ENCODE results near the gene ATP9B.

ATP9B gene

DNA sequence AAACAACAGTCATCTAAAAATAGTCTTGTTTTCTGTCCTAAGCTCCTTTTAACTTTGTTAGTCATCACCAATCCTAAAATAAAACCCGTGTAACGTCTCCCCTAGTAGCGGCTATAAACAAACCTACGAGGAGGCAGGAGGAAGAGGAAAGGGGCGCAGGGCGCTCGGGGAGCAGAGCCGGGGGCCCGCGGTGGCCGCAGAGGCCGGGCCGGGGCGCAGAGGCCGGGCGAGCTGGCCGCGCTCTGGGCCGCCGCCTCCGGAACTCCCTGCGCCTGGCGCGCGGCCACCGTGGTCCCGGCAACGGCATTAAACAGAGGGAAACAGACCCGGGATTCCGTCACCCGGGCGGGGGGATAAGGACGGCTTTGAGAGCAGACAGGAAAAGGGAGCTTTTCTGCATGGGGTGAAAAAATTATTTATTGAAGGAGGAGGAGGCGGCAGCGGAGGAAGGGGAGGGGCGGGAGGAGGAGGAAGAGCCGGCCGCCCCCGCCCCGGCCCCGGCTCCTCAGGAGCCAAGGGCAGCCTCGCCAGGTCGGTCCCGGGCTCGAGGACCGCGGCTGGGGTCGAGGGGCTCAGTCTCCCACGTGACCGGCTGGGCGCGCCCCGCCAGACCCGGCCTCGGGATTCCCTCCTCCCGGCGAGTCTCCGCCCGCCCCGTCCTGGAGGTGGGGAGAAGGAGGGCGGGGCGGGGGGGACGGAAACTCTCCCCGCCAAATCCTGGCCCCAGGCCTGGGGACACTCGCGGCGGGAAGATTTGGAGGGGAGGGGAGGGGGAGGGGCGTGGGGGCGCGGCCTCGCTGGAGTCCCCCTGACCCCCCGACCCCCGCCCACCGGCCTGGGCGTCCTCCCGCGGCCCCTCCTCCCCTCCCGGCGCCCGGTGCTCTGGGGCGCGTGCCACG, 324.7 kb downstream of the ATP9B start (continued):
- TF ChIP-seq ZNF747 (tag by site-specific recombination; IDR thresholded peaks at IDR 0.05): no peak
- TF ChIP-seq GLIS2 (tag by site-specific recombination; IDR thresholded peaks at IDR 0.05): no peak
- TF ChIP-seq ZNF248 (tag by site-specific recombination; IDR thresholded peaks at IDR 0.05): no peak

DNA sequence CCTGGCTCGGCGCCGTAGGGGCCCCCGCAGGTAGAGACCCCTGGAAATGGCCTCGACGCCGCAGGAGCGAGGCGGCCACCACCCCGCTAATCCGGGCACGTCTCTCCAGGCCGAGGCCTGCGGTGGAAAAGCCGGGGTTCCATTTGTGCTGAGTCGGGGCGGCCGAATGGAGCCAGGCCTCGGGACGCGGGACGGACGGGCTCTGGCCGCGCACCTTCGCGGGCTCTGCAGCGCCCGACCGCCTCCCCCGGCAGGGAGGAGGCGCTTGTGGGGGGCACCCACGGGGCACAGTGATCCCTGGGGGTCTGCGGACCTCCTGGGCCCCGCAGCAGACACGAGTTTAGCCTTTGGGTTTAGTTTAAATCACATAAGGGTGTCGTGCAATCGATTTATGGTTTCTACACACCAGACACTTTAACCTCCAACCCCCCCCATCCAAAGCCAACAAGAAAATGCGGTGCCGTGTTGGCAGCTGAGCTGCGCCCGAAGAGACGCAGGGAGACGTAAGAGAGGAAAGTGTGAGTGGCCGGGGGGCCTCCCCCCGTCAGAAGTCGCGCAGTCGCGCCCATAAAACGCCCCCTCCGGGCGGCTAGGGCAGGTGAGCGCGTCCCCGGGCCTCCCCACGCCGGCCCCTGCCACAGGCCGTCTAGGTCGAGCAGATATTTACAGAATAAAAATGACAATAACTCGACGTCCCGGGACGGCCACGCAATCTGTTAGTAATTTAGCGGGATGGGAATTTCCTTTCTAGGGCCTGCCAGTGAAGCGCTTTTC, 325.5 kb downstream of the ATP9B start:
- H3K9me3 ChIP-seq (ENCODE audit: control insufficient read depth, insufficient read depth, low read depth, low read length): no peaks in the 10 kb centered on the region
- peak overlapping the region; percentile 7; the same call in 1 of the 2 replicates for H3K4me3 ChIP-seq (ENCODE audit: low read depth, low read length)
- no peaks in the 10 kb centered on the region for H3K36me3 ChIP-seq (ENCODE audit: control insufficient read depth in 2 of 2, insufficient read depth in 1 of 2, low read length in 2 of 2)
- CTCF ChIA-PET: no interaction called here
- H3K27ac ChIP-seq (ENCODE audit: extremely low read depth, low read depth, low read length): peak overlapping the region; percentile 81; the same call in 1 of the 2 replicates
- H3K4me1 ChIP-seq (ENCODE audit: control insufficient read depth, insufficient read depth, low read length): peaks cover 6% of the 10 kb centered on the region; the same call in 1 of the 2 replicates
- POLR2A ChIA-PET: interaction anchor here (1.6 kb wide), 1 partner anchor 33 kb away, joined by 5 read pairs; no protein-coding TSS in a partner anchor
- TF ChIP-seq ZNF621 (tag by site-specific recombination; IDR thresholded peaks at IDR 0.05) (no peak), ZNF768 (tag by site-specific recombination; IDR thresholded peaks at IDR 0.05) (no peak), ZNF626 (tag by site-specific recombination; IDR thresholded peaks at IDR 0.05) (no peak), BCL11A (tag by site-specific recombination; IDR thresholded peaks at IDR 0.05; ENCODE audit: low read depth) (no peak), ZNF501 (tag by site-specific recombination; IDR thresholded peaks at IDR 0.05) (no peak), SP7 (tag by site-specific recombination; IDR thresholded peaks at IDR 0.05) (peak; percentile 58), GFI1B (tag by site-specific recombination; IDR thresholded peaks at IDR 0.05) (no peak), SALL2 (tag by site-specific recombination; IDR thresholded peaks at IDR 0.05; ENCODE audit: borderline replicate concordance) (no peak), ZBTB20 (tag by site-specific recombination; IDR thresholded peaks at IDR 0.05) (peak; percentile 77; the same call in 1 of the 2 replicates), ZNF792 (tag by site-specific recombination; IDR thresholded peaks at IDR 0.05) (no peak), PRDM1 (tag by site-specific recombination; IDR thresholded peaks at IDR 0.05) (0 out of 2 replicates have a peak, but pooled peaks have one; percentile 21), ZNF16 (tag by site-specific recombination; IDR thresholded peaks at IDR 0.05; ENCODE audit: low read depth) (no peak), KLF10 (tag by site-specific recombination; IDR thresholded peaks at IDR 0.05) (peak; percentile 78), ZNF549 (tag by site-specific recombination; IDR thresholded peaks at IDR 0.05) (no peak), ZNF514 (tag by site-specific recombination; IDR thresholded peaks at IDR 0.05) (no peak), ZBTB1 (tag by site-specific recombination; IDR thresholded peaks at IDR 0.05) (no peak), ZNF394 (tag by site-specific recombination; IDR thresholded peaks at IDR 0.05; ENCODE audit: borderline replicate concordance) (no peak), ZNF19 (tag by site-specific recombination; IDR thresholded peaks at IDR 0.05; ENCODE audit: low read depth) (no peak), ZNF48 (tag by site-specific recombination; IDR thresholded peaks at IDR 0.05) (no peak)
- TF ChIP-seq, protein P1, sequence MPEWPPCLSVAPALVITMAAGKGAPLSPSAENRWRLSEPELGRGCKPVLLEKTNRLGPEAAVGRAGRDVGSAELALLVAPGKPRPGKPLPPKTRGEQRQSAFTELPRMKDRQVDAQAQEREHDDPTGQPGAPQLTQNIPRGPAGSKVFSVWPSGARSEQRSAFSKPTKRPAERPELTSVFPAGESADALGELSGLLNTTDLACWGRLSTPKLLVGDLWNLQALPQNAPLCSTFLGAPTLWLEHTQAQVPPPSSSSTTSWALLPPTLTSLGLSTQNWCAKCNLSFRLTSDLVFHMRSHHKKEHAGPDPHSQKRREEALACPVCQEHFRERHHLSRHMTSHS (tag by site-specific recombination; IDR thresholded peaks at IDR 0.05): no peak
- TF ChIP-seq, protein P2, sequence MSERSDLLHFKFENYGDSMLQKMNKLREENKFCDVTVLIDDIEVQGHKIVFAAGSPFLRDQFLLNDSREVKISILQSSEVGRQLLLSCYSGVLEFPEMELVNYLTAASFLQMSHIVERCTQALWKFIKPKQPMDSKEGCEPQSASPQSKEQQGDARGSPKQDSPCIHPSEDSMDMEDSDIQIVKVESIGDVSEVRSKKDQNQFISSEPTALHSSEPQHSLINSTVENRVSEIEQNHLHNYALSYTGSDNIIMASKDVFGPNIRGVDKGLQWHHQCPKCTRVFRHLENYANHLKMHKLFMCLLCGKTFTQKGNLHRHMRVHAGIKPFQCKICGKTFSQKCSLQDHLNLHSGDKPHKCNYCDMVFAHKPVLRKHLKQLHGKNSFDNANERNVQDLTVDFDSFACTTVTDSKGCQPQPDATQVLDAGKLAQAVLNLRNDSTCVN (tag by site-specific recombination; optimal IDR thresholded peaks at IDR 0.05): peak; percentile 78
- TF ChIP-seq, protein P3, sequence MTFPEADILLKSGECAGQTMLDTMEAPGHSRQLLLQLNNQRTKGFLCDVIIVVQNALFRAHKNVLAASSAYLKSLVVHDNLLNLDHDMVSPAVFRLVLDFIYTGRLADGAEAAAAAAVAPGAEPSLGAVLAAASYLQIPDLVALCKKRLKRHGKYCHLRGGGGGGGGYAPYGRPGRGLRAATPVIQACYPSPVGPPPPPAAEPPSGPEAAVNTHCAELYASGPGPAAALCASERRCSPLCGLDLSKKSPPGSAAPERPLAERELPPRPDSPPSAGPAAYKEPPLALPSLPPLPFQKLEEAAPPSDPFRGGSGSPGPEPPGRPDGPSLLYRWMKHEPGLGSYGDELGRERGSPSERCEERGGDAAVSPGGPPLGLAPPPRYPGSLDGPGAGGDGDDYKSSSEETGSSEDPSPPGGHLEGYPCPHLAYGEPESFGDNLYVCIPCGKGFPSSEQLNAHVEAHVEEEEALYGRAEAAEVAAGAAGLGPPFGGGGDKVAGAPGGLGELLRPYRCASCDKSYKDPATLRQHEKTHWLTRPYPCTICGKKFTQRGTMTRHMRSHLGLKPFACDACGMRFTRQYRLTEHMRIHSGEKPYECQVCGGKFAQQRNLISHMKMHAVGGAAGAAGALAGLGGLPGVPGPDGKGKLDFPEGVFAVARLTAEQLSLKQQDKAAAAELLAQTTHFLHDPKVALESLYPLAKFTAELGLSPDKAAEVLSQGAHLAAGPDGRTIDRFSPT (tag by site-specific recombination; IDR thresholded peaks at IDR 0.05): peak; percentile 62
- TF ChIP-seq, protein P4, sequence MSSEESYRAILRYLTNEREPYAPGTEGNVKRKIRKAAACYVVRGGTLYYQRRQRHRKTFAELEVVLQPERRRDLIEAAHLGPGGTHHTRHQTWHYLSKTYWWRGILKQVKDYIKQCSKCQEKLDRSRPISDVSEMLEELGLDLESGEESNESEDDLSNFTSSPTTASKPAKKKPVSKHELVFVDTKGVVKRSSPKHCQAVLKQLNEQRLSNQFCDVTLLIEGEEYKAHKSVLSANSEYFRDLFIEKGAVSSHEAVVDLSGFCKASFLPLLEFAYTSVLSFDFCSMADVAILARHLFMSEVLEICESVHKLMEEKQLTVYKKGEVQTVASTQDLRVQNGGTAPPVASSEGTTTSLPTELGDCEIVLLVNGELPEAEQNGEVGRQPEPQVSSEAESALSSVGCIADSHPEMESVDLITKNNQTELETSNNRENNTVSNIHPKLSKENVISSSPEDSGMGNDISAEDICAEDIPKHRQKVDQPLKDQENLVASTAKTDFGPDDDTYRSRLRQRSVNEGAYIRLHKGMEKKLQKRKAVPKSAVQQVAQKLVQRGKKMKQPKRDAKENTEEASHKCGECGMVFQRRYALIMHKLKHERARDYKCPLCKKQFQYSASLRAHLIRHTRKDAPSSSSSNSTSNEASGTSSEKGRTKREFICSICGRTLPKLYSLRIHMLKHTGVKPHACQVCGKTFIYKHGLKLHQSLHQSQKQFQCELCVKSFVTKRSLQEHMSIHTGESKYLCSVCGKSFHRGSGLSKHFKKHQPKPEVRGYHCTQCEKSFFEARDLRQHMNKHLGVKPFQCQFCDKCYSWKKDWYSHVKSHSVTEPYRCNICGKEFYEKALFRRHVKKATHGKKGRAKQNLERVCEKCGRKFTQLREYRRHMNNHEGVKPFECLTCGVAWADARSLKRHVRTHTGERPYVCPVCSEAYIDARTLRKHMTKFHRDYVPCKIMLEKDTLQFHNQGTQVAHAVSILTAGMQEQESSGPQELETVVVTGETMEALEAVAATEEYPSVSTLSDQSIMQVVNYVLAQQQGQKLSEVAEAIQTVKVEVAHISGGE (tag by site-specific recombination; conservative IDR thresholded peaks at IDR 0.05; ENCODE audit: low read depth): no peak

Data from HEK293 (cell line).